Fibroblast of skin of scalp (primary cell): Measurements from ENCODE around the gene MACC1.
"Not testable (repeated sequence)": the region's sequence is repeated elsewhere in the genome, so short reads cannot be mapped to it uniquely, and the experiment has no call there.

Experiments used
- DNase-seq: peaks from one replicate; pipeline ENCODE4 v3.0.0-alpha.2; 2013

Gene MACC1

GRCh38 chr7:20126060-20126459 lies 91.1 kb downstream of the MACC1 start:
- DNase-seq = not testable (repeated sequence)

GRCh38 chr7:20124087-20124486 lies 93.1 kb downstream of the MACC1 start:
- not testable (repeated sequence) for DNase-seq

GRCh38 chr7:20122653-20123316 lies 94.4 kb downstream of the MACC1 start:
- DNase-seq = not testable (repeated sequence)

- no peak for DNase-seq
Observed at GRCh38 chr7:20122073-20122472, 95.1 kb downstream of the MACC1 start.

- DNase-seq = no peak
Observed at GRCh38 chr7:20121404-20121803, 95.8 kb downstream of the MACC1 start.

- not testable (repeated sequence) for DNase-seq
Observed at GRCh38 chr7:20120611-20121168, 96.5 kb downstream of the MACC1 start.

GRCh38 chr7:20116869-20117268 lies 100.3 kb downstream of the MACC1 start:
- DNase-seq = no peak

- DNase-seq = peak; percentile 14
Observed at GRCh38 chr7:20114468-20114867, 102.7 kb downstream of the MACC1 start.

- DNase-seq = no peak
Observed at GRCh38 chr7:20113427-20114027, 103.7 kb downstream of the MACC1 start.

GRCh38 chr7:20112696-20113095 lies 104.5 kb downstream of the MACC1 start:
- DNase-seq = no peak

- no peak for DNase-seq
Observed at GRCh38 chr7:20111821-20112542, 105.2 kb downstream of the MACC1 start.

GRCh38 chr7:20107582-20107981 lies 109.6 kb downstream of the MACC1 start:
- DNase-seq = no peak

- no peak for DNase-seq
Observed at GRCh38 chr7:20104696-20105095, 112.5 kb downstream of the MACC1 start.

- DNase-seq = no peak
Observed at GRCh38 chr7:20102982-20103381, 114.2 kb downstream of the MACC1 start.

GRCh38 chr7:20095862-20096261 lies 121.3 kb downstream of the MACC1 start:
- DNase-seq = no peak

- DNase-seq = no peak
Observed at GRCh38 chr7:20095436-20095835, 121.7 kb downstream of the MACC1 start.

- DNase-seq = no peak
Observed at GRCh38 chr7:20089431-20089830, 127.8 kb downstream of the MACC1 start.

GRCh38 chr7:20085086-20085485 lies 132.1 kb downstream of the MACC1 start:
- DNase-seq = no peak
